ENCODE data around the gene EEF1AKMT2. TPM values are rescaled to one million over a fixed set of nuclear protein-coding genes. Genes with fewer than 3 reads are reported as not detected.

Gene EEF1AKMT2
- total RNA-seq, 4 donors from 2014 or later: 8.3 to 17.5 (median 12.7) TPM

GRCh38 chr10:124731551-124731950 is 60.1 kb downstream of the EEF1AKMT2 start:
- 68 to 83% methylated on average over 4 to 9 of the region's 9 CpGs for WGBS, 2 donors
- TF ChIP-seq CTCF (IDR thresholded peaks at IDR 0.05) (no peak), POLR2A (IDR thresholded peaks at IDR 0.05) (no peak)
- Histone ChIP-seq H3K9me3 (no peaks in the 10 kb centered on the region), H3K27me3 (no peaks in the 10 kb centered on the region), H3K36me3 (peaks cover 0 to 17% (median 0%) of the 10 kb centered on the region in 3 donors), H3K27ac (peak overlapping the region in 3 of 4 donors; percentile 93 to 95 (median 95)), H3K4me3 (no peak overlapping the region), H3K4me1 (peaks cover 45 to 99% (median 86%) of the 10 kb centered on the region in 3 donors)
- intact Hi-C loops (cut with DNase I): loop anchor here (10.0 kb wide), 1 partner anchor 77 kb away; no protein-coding TSS in a partner anchor
- DNase-seq: no peak

- no peak overlapping the region for H3K4me3 ChIP-seq
- TF ChIP-seq POLR2A (IDR thresholded peaks at IDR 0.05) (no peak), CTCF (IDR thresholded peaks at IDR 0.05) (no peak)
- peak overlapping the region in 3 of 4 donors; percentile 90 to 95 (median 95) for H3K27ac ChIP-seq
- H3K36me3 ChIP-seq: peaks cover 0 to 21% (median 0%) of the 10 kb centered on the region in 3 donors
- peaks cover 38 to 99% (median 78%) of the 10 kb centered on the region in 3 donors for H3K4me1 ChIP-seq
- no peaks in the 10 kb centered on the region for H3K9me3 ChIP-seq
- intact Hi-C loops (cut with DNase I): loop anchor here (10.0 kb wide), 1 partner anchor 76 kb away; no protein-coding TSS in a partner anchor
- no peaks in the 10 kb centered on the region for H3K27me3 ChIP-seq
- no peak for DNase-seq
- WGBS, 2 donors: 57 to 73% methylated on average over 3 of the region's 3 CpGs
Measured at GRCh38 chr10:124730790-124731189, 60.9 kb downstream of the EEF1AKMT2 start.

- H3K4me3 ChIP-seq: no peak overlapping the region
- no peak for DNase-seq
Measured at GRCh38 chr10:124728830-124729661, 62.6 kb downstream of the EEF1AKMT2 start.

GRCh38 chr10:124728071-124728829 is 63.4 kb downstream of the EEF1AKMT2 start:
- Histone ChIP-seq H3K36me3 (peaks cover 0 to 29% (median 0%) of the 10 kb centered on the region in 3 donors), H3K4me1 (peaks cover 51 to 99% (median 75%) of the 10 kb centered on the region in 3 donors), H3K4me3 (no peak overlapping the region), H3K27me3 (no peaks in the 10 kb centered on the region), H3K27ac (peak overlapping the region; percentile 58 to 95 (median 86)), H3K9me3 (no peaks in the 10 kb centered on the region)
- TF ChIP-seq POLR2A (IDR thresholded peaks at IDR 0.05) (no peak), CTCF (IDR thresholded peaks at IDR 0.05) (no peak)
- 55 to 65% methylated on average over 12 to 14 of the region's 14 CpGs for WGBS, 2 donors
- intact Hi-C loops (cut with DNase I): no loop called here
- no peak for DNase-seq

More at GRCh38 chr10:124728830-124729661, 62.6 kb downstream of the EEF1AKMT2 start:
- no peaks in the 10 kb centered on the region for H3K27me3 ChIP-seq
- H3K4me1 ChIP-seq: peaks cover 44 to 99% (median 75%) of the 10 kb centered on the region in 3 donors
- WGBS, 2 donors: 47 to 64% methylated on average over 8 of the region's 8 CpGs
- TF ChIP-seq CTCF (IDR thresholded peaks at IDR 0.05): no peak
- no peak for TF ChIP-seq POLR2A (IDR thresholded peaks at IDR 0.05)
- intact Hi-C loops (cut with DNase I): no loop called here
- H3K27ac ChIP-seq: peak overlapping the region; percentile 58 to 95 (median 86)
- H3K36me3 ChIP-seq: peaks cover 0 to 29% (median 0%) of the 10 kb centered on the region in 3 donors
- no peaks in the 10 kb centered on the region for H3K9me3 ChIP-seq
